Fibroblast of villous mesenchyme (primary cell): ENCODE measurements around the gene EGFL8. TPM values are rescaled to one million over a fixed set of nuclear protein-coding genes. Genes with fewer than 3 reads are reported as not detected.

ENCODE experiments used
- DNase-seq: peaks from one replicate; pipeline ENCODE4 v3.0.0-alpha.2; 2010; ENCODE audit warnings: low read depth
- H3K4me3 ChIP-seq: 2 replicates; pipeline ENCODE4 v1.5.1; 2011; ENCODE audit warnings: low read depth, mild to moderate bottlenecking, low read length
- total RNA-seq: library from RNA; depleted of rRNA; stranded (reverse); fragments of >200 nt; gene quantifications from 2 replicates; pipeline ENCODE4 v1.2.3, GENCODE V29; 2012
- TF ChIP-seq, protein P1 (sequence below): IDR thresholded peaks from 2 replicates; pipeline ENCODE4 v1.5.1; 2012; ENCODE audit warnings: low read depth, mild to moderate bottlenecking, low read length; ENCODE audit not compliant: insufficient read depth

The EGFL8 gene
- total RNA-seq, 1 donor: 2.6 TPM

DNA sequence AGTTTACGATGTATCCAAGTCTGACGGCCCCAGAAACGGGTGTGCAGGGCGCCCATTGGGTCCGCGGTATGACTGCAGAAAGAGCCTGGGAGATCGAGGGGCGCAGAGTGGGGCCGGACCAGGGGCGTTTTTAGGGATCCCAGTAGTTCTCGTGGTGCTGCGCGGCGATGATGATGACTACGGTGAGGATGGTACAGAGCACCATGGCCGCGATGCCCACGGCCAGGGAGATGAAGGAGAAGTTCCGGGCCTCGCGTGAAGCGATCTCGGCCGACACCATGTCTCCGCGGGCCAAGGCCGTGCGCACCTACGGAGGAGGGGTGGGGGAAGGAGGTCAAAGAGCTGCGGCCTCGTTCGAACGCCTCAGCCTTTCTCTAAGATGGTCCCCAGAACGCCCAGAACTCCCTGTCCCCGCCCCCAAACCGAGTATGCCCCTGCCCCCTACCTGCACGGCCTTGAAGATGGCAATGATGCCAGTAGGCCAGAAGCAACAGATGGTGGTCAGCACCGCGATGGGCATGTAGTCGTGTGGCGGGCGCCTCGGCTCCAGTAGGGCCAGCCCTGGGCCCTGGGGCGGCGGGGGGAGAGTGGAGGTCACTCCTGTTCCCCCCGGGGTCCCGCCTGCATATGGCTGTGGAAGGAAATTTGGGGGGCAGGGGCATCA lies 15.2 kb upstream of the EGFL8 start:
- DNase-seq: no peak
- no peak overlapping the region for H3K4me3 ChIP-seq
- TF ChIP-seq, protein P1, sequence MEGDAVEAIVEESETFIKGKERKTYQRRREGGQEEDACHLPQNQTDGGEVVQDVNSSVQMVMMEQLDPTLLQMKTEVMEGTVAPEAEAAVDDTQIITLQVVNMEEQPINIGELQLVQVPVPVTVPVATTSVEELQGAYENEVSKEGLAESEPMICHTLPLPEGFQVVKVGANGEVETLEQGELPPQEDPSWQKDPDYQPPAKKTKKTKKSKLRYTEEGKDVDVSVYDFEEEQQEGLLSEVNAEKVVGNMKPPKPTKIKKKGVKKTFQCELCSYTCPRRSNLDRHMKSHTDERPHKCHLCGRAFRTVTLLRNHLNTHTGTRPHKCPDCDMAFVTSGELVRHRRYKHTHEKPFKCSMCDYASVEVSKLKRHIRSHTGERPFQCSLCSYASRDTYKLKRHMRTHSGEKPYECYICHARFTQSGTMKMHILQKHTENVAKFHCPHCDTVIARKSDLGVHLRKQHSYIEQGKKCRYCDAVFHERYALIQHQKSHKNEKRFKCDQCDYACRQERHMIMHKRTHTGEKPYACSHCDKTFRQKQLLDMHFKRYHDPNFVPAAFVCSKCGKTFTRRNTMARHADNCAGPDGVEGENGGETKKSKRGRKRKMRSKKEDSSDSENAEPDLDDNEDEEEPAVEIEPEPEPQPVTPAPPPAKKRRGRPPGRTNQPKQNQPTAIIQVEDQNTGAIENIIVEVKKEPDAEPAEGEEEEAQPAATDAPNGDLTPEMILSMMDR: no peak

DNA sequence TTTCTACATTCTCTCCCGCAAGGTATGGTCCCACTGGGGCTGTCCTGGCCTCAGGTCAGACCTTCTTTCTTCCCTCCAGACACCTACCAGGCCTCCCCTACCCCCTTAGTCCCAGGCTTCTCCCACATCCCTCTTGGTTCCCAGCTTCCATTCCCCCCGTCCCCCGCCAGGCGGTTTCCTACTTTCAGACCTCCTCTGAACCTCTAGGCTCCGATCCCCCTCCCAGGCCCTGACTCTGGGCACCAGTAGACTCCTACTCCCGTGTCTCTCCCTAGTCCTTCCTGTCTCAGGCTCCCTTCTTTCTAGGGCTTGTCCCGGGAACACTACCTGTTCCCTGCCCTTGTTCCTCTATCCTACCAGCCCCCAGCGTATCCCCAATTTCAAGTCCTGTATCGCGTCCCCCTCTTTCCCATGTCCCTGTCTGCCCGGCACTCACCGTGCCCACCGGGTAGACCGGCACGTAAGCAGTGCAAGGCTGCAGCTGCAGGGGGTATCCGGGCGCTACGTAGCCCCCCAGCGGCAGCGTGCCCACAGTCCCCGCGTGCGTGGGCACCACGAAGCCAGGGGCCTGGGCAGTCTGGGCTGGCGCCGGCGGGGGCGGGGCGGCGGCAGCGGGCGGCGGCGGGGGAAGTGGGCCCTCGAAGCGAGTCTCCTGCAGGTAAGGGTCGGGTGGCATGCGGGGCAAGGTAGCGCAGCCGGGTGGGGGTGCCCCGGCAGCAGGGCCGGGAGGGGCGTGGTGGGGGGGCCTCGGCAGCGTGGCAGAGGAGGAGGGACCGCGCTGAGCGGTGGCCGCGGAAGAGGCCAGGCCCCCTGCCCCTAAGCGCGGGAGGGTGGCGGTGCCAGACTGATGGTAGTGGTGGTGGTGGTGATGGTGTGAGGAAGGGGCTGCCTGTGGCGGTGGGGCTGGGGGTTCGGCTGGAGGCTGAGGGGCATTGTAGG lies 14.2 kb upstream of the EGFL8 start:
- H3K4me3 ChIP-seq: peak overlapping the region; percentile 75

DNA sequence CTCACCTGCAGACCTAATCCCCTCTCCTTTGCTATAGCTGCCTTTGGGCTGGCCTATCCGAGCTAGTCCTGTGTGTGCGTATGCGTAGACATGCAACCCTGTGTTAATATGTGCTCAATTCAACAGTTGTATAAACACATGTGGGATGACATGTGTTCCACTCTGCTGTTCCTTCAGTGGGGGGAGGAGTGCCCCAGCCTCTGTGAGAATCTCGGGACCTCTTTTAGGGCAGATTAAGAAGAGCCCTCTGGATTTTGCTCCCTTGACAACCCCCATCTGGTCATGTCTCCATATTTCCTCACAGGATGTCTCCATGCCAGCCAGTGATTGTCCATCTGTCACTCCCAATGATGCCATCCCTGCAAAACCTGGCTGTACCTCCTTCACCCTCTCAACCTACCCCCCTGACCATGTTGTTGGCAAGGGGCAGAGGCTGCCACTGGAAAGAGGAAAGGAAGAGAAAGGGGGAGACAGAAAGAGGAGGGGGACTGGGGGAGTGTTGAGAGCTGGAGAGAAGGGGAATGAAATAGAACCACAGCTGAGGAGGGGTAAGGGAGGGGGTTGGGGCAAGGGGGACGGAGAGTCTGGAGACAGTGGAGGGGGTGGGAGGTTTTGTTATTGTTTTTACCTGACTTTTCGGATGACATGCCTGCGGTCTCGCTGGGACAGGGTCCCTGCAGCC lies 13.1 kb upstream of the EGFL8 start:
- TF ChIP-seq, protein P1: no peak
- no peak for DNase-seq
- H3K4me3 ChIP-seq: peak overlapping the region; percentile 75

More for the DNA sequence above, 14.2 kb upstream of the EGFL8 start:
- no peak for DNase-seq
- TF ChIP-seq, protein P1: no peak

DNA sequence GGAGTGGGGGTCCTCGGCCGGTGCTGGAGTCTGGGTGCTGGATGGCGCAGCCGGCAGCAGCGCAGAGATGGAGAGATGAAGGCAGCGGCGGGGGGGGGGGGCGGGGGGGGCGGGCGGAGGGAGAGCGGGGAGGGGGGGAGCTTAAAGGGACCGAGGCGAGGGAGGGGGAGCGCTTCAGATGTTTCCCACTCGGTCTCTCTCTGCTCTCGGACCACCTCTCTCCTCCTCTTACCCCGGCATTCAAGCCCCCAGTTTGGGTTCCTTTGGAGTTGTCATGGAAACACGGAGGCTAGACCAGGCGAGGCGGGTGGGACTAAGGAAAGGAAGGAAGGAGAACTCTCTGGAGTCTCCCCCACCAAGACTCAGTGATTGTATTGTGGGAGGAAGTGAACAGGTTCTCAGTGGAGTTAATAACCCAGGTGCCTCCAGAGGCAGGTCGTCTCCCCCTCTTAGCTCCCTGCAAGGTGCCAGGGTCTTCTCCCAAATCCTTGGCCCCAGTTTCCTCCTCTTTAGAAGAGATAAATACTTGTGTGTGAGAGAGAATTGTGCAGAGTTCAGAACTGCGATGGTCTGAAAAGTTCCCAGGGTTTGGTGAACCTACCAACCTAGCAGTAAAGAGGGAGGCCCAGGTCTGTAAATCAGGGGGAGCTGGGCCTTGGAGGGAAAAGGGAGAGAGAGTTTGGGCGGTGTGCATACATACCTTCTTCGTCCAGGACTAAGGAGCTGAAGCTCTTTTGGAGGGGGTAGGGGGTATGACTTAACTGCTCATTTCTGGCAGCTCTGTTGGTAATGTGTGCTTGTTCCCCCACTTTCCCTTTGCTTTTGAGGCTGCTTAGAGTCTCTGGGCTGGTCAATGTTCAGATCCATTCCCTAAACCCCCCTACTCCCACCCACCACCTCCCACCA lies 12.3 kb upstream of the EGFL8 start, which contains the start of gene PRRT1:
PRRT1 (minus strand) TSS at position 77 of the 906 bp plus-strand sequence. CDS start 112 bp downstream, outside the sequence.
- DNase-seq: no peak
- TF ChIP-seq, protein P1: no peak
- H3K4me3 ChIP-seq: peak within 1 kb of the TSS; percentile 75

DNA sequence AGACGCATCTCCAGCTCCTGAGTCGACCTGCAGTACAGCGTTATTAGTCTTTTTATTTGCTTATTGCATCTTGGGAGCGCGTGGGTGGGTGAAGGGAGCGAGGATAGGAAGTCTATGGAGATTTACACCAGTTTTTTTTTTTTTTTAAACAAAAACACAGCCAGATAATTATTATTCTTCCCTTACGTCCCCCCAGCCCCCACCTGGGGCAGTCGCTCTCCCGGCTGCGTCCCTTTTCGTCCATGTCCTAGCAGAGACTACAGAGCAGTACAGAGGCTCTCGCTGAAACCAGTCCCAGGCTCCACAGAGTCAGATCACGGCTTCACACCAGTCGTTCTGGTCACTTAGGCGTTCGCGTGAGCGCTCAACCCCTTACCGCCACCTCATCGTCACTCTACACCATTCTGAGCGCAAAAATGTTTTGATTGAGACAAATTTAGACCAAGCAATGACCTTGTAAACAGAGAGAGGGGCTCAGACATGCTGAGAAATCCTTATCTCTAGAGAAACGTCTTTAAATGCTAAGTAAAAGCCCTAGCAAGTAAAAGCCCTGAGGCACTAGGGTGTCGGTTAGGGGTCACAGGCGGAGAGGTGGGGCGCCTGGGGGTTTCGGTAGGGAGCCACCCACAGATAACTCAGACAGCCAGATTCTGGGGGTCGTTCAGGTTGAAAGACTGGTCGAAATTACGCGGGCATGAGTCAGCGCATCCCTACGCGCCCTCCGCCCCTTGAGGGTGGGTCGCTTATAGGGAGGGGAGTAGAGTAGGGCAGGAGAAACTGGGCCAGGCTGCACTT lies 11.4 kb upstream of the EGFL8 start:
- DNase-seq: peak; percentile 67
- TF ChIP-seq, protein P1: no peak
- peak overlapping the region; percentile 75 for H3K4me3 ChIP-seq
